Measurements from ENCODE around the gene ZBTB42.

DNA sequence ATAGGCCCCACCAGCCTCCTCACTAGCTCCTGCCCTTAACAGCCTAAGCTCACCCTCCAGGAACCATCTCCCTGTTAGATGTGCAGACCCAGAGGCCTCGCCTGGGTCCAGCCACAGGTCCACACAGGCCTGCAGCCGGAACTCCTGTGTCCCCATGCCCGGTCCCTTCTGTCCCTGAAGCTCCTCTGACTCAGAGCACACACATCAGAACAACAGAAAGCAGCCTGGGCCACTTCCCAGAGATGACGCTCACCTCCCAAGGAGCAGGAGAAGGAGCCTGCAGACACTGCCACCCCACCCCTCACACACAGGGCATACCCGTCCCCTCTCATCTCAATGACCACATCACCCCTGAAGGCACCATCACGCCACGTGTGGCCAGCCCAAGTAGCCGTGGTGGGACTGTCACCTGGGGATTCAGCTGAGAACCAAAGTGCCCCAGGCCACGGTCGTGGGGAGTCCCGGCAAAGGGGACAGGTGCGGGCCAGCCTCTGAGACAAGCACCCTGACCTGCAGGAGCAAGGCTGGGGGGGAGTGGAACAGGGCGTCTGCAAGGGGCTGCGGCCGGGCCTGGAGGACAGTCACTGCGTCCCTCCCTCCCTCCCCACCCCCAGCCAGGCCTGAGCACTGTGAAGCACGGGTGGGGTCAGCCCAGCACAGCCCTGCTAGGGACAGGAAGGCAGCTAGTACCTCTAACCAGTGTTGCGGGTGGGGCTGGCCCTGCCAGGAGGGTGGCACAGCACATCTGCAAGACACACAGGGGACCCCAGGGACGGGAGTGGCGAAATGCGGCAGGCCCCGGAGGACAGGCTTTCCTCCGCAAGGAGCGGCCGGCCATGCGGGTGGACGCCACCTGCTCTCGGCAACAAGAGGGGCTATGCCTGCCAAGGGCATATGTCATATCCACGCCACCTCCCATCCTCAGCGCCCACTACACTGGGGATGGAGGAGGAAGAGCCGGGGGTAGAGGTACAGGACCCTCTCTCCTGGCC, 10.9 kb upstream of the ZBTB42 start:
- TF ChIP-seq POLR2AphosphoS5 (IDR thresholded peaks at IDR 0.05) (no peak), POLR2A (IDR thresholded peaks at IDR 0.05) (no peak), EP300 (IDR thresholded peaks at IDR 0.05) (no peak)
- TF ChIP-seq, protein P1, sequence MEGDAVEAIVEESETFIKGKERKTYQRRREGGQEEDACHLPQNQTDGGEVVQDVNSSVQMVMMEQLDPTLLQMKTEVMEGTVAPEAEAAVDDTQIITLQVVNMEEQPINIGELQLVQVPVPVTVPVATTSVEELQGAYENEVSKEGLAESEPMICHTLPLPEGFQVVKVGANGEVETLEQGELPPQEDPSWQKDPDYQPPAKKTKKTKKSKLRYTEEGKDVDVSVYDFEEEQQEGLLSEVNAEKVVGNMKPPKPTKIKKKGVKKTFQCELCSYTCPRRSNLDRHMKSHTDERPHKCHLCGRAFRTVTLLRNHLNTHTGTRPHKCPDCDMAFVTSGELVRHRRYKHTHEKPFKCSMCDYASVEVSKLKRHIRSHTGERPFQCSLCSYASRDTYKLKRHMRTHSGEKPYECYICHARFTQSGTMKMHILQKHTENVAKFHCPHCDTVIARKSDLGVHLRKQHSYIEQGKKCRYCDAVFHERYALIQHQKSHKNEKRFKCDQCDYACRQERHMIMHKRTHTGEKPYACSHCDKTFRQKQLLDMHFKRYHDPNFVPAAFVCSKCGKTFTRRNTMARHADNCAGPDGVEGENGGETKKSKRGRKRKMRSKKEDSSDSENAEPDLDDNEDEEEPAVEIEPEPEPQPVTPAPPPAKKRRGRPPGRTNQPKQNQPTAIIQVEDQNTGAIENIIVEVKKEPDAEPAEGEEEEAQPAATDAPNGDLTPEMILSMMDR (IDR thresholded peaks at IDR 0.05), result no peak
